Retina (tissue), 1 donor: ENCODE results near the gene GGA2.
"Not testable (repeated sequence)": the region's sequence is repeated elsewhere in the genome, so short reads cannot be mapped to it uniquely, and the experiment has no call there.

ENCODE experiments used
- DNase-seq: peaks from one replicate; pipeline ENCODE4 v3.0.0-alpha.2; 2016

Gene GGA2

GRCh38 chr16:23501291-23501690 lies 9.0 kb downstream of the GGA2 start:
- no peak for DNase-seq

DNA sequence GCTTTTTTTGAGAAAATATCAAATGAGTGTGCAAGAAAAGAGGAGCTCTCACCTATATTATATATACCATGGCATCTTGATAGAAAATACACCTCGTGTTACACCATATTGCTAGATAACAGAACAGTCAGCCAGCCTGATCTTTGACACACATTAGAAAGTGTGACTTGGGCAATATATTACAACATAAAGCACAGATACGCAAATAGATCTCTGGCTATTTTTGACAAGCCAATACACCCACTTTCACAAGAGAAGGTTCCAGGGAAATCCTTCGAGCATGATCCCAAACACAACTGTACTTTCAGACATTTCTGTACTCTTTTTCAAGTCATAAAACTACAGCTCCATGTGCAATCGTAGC lies 9.4 kb downstream of the GGA2 start:
- no peak for DNase-seq

DNA sequence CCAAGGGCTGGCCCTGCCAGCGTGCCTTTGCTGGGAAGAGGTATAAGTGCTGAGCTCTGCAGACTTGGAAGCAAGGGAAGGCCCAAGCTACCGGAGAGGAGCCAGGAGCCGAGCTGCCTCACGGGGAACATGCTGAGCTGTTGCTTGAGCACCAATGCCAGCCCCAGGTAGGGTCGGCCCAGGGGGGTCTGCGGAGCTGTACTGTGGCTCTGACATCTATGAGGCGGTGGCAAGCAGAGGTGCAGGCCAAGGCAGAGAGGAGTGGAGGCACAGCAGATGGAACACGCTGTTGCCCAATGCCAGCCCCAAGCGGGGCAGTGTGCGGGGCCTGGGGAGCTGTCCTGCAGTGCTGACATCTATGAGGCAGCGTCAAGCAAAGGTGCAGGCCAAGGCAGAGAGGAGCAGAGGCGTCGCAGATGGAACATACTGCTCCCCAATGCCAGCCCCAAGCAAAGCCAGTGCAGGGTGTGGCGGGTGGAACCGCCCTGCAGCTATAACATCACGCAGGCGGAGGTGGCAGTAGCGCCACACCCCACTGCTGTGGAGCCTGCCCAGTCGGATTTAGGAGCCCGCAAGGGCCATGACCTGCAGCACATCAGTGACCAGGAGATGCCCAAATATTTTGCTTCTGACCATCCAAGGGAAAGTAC lies 10.0 kb downstream of the GGA2 start:
- no peak for DNase-seq

GRCh38 chr16:23499801-23500200 lies 10.5 kb downstream of the GGA2 start:
- no peak for DNase-seq

DNA sequence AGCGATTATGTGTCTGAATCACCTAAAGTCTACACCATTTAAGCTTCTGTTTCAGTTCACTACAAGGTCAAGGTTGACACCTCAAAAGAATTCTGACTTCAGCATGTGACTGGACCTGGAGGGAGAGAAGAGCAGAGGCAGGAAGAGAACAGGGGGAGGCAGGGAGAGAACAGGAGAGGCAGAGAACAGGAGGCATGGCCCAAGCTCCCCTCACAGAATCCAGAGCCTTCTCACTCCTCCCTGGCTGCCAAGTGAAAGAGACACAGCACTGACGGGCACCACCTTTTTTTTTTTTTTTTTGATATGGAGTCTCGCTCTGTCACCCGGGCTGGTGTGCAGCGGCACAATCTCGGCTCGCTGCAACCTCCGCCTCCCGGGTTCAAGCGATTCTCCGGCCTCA lies 11.4 kb downstream of the GGA2 start:
- no peak for DNase-seq

DNA sequence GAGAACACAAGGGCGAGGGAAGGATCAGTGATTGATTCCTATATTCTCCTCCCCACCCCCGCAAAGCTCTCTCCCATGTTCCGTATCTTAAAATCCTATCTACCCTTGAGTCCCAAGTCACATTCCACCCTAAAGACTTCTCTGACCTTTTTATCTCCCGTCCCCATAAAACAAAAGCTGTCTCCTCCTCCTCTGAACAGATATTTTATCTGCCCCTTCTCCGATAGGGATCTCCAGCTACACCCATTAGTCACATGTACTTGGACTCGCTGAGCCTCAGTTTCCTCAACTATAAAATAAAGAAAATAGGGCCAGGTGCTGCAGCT lies 12.8 kb downstream of the GGA2 start:
- DNase-seq, result no peak

GRCh38 chr16:23496821-23497542 lies 13.3 kb downstream of the GGA2 start:
- DNase-seq, result no peak

- no peak for DNase-seq
Measured at GRCh38 chr16:23495671-23496070, 14.6 kb downstream of the GGA2 start.

- no peak for DNase-seq
Measured at GRCh38 chr16:23494188-23494587, 16.1 kb downstream of the GGA2 start.

DNA sequence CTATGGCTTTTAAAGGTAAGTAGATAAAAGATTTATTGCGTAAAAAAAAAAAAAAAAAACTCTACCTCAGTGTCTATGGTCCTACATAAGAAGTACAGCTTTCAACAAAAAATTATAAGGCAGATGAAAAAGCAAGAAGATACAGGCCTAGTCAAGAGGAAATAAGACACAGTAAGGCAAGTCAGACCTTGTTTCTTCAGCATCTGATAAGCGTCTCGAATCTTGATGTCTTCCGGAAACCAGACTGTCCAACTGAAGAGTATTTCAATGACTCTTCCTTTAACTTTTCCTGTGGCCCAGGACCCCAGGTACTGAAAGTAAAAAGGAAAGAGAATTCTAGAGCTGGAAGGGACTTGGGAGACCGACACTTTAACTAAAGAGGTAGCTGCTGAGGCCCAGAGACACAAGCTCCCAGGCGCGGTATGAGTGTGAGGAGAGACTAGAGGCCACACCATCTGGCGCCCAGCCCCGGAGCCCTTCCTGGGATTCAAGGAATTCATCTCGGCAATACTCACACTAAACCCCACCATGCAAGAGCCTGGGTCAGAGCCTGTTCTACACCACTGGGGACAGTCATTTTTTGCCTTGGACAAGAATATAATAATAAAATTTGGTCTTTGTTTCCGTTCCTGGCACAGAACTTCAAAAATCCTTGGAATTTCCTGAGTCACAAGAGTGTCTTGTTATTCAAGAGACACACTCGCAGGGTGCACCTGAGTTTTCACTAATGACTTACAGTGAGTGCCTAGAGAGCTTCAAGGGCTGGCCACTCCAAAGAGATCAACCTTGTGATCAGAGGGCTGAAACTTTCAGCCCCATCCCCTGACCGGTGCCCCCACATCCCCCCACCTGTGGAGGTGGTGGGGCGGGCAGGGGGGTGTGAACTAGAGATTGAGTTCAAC lies 18.6 kb downstream of the GGA2 start:
- DNase-seq, result no peak

- DNase-seq, result no peak
Measured at GRCh38 chr16:23486480-23486879, 23.8 kb downstream of the GGA2 start.

DNA sequence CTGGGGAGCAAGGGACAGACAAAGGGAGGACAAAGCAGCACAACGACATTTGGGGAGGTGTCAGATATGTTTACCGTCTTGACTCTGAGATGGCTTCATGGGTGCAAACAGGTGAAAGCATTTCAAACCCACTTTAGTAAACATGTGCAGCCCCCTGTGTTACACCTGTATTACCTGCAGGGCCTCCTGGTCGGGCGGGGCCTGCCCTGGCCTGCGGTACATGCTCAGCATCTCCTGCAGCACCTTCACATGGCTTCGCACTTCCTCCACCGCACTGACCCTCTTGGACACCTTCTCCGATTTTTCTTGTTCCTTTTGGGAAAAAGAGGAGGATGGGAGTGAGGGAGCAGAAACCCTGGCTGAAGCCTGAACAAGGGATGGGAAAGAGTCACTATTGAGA lies 24.5 kb downstream of the GGA2 start:
- no peak for DNase-seq

DNA sequence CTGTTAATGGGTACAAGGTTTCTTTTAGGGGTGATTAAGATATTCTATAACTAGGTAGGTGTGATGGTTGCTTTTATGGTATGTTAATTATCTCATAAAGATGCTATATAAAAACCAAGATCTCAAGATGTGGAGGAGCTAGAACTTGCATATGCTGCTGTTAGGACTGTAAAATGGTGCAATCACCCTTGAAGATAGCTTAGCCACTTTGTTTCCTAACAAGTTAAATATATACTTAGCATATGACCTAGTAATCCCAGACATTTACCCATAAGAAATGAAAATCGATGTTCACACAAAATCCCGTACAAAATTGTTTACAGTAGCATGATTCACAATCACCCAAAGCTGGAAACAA lies 25.1 kb downstream of the GGA2 start:
- DNase-seq, result no peak

DNA sequence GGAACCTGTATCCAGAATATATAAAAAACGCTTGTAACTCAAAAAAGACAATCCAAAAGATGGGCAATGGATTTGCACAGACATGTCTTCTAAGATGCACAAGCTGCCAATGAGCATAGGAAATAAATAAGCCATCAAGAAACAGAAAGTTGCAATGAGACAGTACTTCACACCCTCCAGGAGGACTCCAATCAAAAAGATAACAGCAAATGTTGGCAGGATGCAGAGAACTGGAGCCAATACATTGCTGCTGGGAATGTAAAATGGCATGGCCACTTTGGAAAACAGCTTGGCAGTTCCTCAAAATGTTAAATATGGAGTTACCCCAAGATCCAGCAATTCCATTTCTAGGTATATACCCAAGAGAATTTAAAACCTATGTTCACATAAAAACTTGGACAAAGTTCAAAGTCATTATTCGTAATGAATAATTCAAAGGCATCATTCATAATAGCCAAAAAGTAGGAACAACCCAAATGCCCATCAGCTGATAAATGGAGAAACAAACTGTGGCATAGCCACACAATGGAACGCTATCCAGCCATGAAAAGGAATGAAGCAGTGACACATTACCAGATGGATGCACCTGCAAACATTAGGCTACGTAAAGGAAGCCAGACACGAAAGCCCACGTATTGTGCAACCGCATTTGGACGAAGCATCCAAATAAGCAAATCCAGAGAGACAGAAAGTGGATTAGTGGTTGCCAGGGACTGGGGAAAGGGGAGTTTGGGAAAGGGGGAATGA lies 25.6 kb downstream of the GGA2 start:
- no peak for DNase-seq

GRCh38 chr16:23483492-23483891 lies 26.8 kb downstream of the GGA2 start:
- DNase-seq, result not testable (repeated sequence)

- DNase-seq, result no peak
Measured at GRCh38 chr16:23482778-23483177, 27.5 kb downstream of the GGA2 start.

DNA sequence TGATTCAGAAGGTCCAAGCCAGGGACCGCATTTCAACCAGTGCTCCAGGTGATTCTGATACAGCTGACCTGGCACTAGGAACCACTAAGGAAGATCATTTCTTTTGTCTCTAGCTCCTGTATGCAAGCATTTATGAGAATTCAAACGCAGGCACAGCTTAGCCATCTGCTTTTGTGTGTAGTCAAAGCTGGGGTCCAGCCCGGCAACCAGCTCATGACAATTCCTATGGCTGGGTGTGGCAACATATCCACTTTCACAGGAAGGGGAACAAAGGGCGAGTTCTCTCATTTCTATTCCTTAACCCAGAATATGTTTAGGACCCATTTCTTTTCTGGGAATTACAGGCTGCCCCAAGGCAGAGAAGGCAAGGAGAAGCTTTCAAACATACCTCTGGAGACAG lies 30.0 kb downstream of the GGA2 start:
- DNase-seq, result no peak

DNA sequence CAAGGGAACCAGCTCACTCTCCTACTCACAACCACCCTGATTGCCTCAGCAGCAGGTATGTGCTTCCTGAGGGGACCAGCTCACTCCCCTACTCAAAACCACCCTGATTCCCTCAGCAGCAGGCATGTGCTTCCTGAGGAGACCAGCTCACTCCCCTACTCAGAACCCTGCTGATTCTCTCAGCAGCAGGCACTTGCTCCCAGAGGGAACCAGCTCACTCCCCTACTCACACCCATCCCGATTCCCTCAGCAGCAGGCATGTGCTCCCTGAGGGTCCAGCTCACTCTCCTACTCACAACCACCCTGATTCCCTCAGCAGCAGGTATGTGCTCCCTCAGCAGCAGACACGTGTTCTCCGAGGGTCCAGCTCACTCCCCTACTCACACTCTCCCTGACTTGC lies 31.2 kb downstream of the GGA2 start:
- no peak for DNase-seq

- no peak for DNase-seq
Measured at GRCh38 chr16:23478566-23478965, 31.7 kb downstream of the GGA2 start.

GRCh38 chr16:23476289-23476688 lies 34.0 kb downstream of the GGA2 start:
- no peak for DNase-seq

DNA sequence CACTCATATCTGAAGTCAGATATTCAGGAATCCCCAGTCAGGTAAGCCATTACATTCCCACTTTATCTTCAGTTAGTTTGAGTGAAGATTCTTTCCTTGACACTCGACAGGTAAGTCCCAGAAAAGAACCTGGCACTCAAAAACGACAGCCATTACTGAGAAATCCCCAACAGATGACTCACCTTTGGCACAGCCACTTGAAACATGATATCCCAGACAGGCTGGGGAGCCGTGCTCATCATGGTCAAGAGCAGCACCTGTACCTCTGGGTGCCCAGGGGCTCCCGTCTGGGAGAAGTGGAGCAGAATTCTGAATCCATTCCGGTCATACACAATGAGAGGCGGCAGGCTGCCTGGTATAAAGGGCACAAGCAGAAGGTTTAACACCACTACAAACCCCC lies 40.5 kb downstream of the GGA2 start:
- DNase-seq, result no peak

DNA sequence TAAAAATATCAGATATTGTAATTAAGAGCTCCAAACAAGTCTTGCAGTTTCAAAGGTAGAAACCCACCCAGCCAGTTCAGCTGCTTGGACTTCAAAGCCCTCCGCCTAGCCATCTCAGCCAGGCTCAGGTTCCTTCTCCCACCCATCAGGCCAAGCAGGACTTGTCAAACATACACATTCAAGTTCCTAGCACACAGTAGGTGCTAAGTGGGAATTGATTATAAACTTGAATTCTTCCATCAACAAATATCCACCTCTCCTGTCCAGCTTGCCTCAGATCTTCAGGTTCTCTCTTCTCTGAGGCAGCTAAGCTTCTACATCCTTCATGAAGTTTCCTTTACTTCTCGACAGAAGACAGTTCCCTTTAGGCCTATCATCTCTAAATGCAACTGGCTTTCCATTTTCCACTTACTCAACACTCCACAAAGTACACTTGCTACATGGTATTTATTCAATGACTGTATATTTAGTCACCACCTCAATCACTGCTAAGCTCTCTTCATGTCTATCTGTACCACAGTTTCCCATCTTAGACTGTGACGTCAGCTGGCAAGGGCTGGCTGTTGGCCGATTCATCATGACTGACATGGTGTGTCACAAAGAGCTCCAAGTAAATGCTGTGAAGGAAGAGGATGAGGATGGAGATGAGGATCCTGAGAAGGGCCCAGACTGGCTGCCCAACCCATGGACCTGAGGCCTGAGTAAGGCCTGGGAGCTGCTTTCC lies 44.0 kb downstream of the GGA2 start:
- DNase-seq, result no peak

DNA sequence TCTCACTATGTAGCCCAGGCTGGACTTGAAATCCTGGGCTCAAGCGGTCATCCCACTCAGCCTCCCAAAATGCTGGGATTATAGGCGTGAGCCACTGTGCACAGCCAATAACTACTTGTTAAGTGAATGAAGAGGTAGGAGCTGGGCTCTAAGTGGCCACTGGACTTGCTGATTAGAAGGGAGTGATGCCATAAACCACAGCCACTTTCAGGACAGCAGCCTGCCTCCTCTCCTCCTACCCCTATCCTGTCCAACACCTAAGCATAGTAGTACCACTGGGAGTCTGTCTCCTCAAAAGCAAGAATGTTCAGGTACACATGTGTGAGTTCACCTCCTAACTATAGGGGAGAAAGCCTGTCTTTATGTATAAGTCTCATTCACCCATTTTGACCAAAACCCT lies 45.1 kb downstream of the GGA2 start:
- DNase-seq, result no peak
